Cerebellar nuclear complex (tissue), 1 donor: ENCODE measurements around the gene TRPM8.

Experiments used
- DNase-seq, 2 experiments: peaks; one replicate each; lab custom pipeline; 2025; lab: John Stamatoyannopoulos, UW

TRPM8 gene

GRCh38 chr2:234047361-234047760 lies 130.2 kb downstream of the TRPM8 start:
- no peak for DNase-seq

- DNase-seq, result no peak
These were observed 130.9 kb downstream of the TRPM8 start for GRCh38 chr2:234048049-234048448.

- DNase-seq, result no peak
These were observed 133.4 kb downstream of the TRPM8 start, which contains the start of gene SPP2 for GRCh38 chr2:234050455-234051135. Gene SPP2, plus strand, starts transcription at chr2:234050702. Its CDS starts 85 bp downstream, at chr2:234050787.

GRCh38 chr2:234051374-234052070 lies 134.3 kb downstream of the TRPM8 start:
- no peak for DNase-seq

- no peak for DNase-seq
These were observed 141.7 kb downstream of the TRPM8 start for GRCh38 chr2:234058881-234059280.

GRCh38 chr2:234060236-234060635 lies 143.1 kb downstream of the TRPM8 start:
- no peak for DNase-seq

GRCh38 chr2:234061624-234062257 lies 144.6 kb downstream of the TRPM8 start:
- no peak for DNase-seq

GRCh38 chr2:234066587-234066986 lies 149.4 kb downstream of the TRPM8 start:
- DNase-seq, result no peak
